Measurements from ENCODE around the gene C10orf71. TPM values are rescaled to one million over a fixed set of nuclear protein-coding genes. Genes with fewer than 3 reads are reported as not detected.

The C10orf71 gene
- total RNA-seq, 1 donor from 2014 or later: not detected

GRCh38 chr10:49347827-49348226, 48.9 kb downstream of the C10orf71 start:
- Histone ChIP-seq H3K27me3 (ENCODE audit: low read depth) (no peaks in the 10 kb centered on the region), H3K36me3 (no peaks in the 10 kb centered on the region), H3K4me1 (no peaks in the 10 kb centered on the region), H3K9me3 (no peaks in the 10 kb centered on the region), H3K4me3 (no peak overlapping the region), H3K27ac (no peak overlapping the region)
- DNase-seq (no peak), ATAC-seq (no peak)
- no peak for TF ChIP-seq CTCF (IDR thresholded peaks at IDR 0.05)
- intact Hi-C loops (cut with DNase I): no loop called here

- H3K4me1 ChIP-seq: no peaks in the 10 kb centered on the region
- H3K36me3 ChIP-seq: no peaks in the 10 kb centered on the region
- no peak for DNase-seq
- H3K9me3 ChIP-seq: no peaks in the 10 kb centered on the region
- H3K4me3 ChIP-seq: no peak overlapping the region
- no peaks in the 10 kb centered on the region for H3K27me3 ChIP-seq (ENCODE audit: low read depth)
- no peak for TF ChIP-seq CTCF (IDR thresholded peaks at IDR 0.05)
- H3K27ac ChIP-seq: no peak overlapping the region
- ATAC-seq: no peak
- intact Hi-C loops (cut with DNase I): no loop called here
These were observed 49.6 kb downstream of the C10orf71 start for GRCh38 chr10:49348593-49348992.

GRCh38 chr10:49349390-49349789, 50.4 kb downstream of the C10orf71 start:
- Histone ChIP-seq H3K27me3 (ENCODE audit: low read depth) (no peaks in the 10 kb centered on the region), H3K4me1 (no peaks in the 10 kb centered on the region), H3K36me3 (no peaks in the 10 kb centered on the region), H3K27ac (no peak overlapping the region), H3K9me3 (no peaks in the 10 kb centered on the region), H3K4me3 (no peak overlapping the region)
- ATAC-seq: no peak
- no peak for TF ChIP-seq CTCF (IDR thresholded peaks at IDR 0.05)
- no peak for DNase-seq
- intact Hi-C loops (cut with DNase I): no loop called here

- no peak for ATAC-seq
- Histone ChIP-seq H3K27ac (no peak overlapping the region), H3K4me3 (no peak overlapping the region), H3K27me3 (ENCODE audit: low read depth) (no peaks in the 10 kb centered on the region), H3K4me1 (no peaks in the 10 kb centered on the region), H3K9me3 (no peaks in the 10 kb centered on the region), H3K36me3 (no peaks in the 10 kb centered on the region)
- no peak for DNase-seq
- no peak for TF ChIP-seq CTCF (IDR thresholded peaks at IDR 0.05)
- intact Hi-C loops (cut with DNase I): no loop called here
These were observed 51.2 kb downstream of the C10orf71 start for GRCh38 chr10:49350138-49350537.

- Histone ChIP-seq H3K27ac (no peak overlapping the region), H3K9me3 (no peaks in the 10 kb centered on the region), H3K27me3 (ENCODE audit: low read depth) (no peaks in the 10 kb centered on the region), H3K4me3 (no peak overlapping the region), H3K36me3 (no peaks in the 10 kb centered on the region), H3K4me1 (no peaks in the 10 kb centered on the region)
- peak in 1 of 2 donors; percentile 53 for ATAC-seq
- intact Hi-C loops (cut with DNase I): no loop called here
- TF ChIP-seq CTCF (IDR thresholded peaks at IDR 0.05): no peak
- no peak for DNase-seq
These were observed 52.0 kb downstream of the C10orf71 start for GRCh38 chr10:49350846-49351532.
